NB4 (cell line): ENCODE data around the gene SLC6A19.

Experiments used
- MYC ChIP-seq: IDR thresholded peaks from 2 replicates; pipeline ENCODE4 v1.6.1; 2011; ENCODE audit warnings: low read depth, low read length
- POLR2A ChIP-seq: IDR thresholded peaks from 2 replicates; pipeline ENCODE4 v1.6.1; 2011; ENCODE audit warnings: mild to moderate bottlenecking; ENCODE audit not compliant: insufficient read length; ENCODE audit errors: extremely low read depth
- TF ChIP-seq, protein P1 (sequence below): IDR thresholded peaks from one replicate; pipeline ENCODE4 v1.5.1; 2012; ENCODE audit warnings: low read depth, low read length
- TF ChIP-seq, protein P2 (sequence below): IDR thresholded peaks from 2 replicates; pipeline ENCODE4 v1.6.1; 2011; ENCODE audit warnings: low read depth, low read length

DNA sequence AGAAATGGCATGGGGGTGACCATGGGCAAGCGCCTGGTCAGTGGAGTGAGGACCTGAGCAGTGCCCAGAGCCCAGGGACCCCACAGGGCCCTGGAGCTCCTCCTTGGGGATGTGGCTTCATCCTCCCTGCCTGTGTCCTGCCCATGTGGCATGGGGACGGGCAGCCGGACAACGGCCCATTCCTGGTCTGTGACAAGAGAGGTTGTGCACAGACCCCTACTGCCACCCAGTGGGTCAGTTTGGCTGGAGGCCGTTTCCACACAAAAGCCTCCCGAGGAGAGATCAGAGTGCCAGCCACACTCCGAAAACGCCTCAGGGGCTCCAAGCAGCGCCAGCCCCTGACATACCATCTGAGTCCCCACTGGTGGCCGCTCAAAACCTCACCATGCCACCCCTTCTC, 43.6 kb downstream of the SLC6A19 start:
- TF ChIP-seq, protein P1, sequence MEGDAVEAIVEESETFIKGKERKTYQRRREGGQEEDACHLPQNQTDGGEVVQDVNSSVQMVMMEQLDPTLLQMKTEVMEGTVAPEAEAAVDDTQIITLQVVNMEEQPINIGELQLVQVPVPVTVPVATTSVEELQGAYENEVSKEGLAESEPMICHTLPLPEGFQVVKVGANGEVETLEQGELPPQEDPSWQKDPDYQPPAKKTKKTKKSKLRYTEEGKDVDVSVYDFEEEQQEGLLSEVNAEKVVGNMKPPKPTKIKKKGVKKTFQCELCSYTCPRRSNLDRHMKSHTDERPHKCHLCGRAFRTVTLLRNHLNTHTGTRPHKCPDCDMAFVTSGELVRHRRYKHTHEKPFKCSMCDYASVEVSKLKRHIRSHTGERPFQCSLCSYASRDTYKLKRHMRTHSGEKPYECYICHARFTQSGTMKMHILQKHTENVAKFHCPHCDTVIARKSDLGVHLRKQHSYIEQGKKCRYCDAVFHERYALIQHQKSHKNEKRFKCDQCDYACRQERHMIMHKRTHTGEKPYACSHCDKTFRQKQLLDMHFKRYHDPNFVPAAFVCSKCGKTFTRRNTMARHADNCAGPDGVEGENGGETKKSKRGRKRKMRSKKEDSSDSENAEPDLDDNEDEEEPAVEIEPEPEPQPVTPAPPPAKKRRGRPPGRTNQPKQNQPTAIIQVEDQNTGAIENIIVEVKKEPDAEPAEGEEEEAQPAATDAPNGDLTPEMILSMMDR: peak; percentile 41
- no peak for TF ChIP-seq POLR2A
- TF ChIP-seq, protein P2, sequence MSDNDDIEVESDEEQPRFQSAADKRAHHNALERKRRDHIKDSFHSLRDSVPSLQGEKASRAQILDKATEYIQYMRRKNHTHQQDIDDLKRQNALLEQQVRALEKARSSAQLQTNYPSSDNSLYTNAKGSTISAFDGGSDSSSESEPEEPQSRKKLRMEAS: no peak
- no peak for TF ChIP-seq MYC
